Suprapubic skin (tissue), 3 donors: ENCODE results near the gene SDSL.

ENCODE experiments used
- POLR2AphosphoS5 ChIP-seq, 3 donors: sonication (generic); formaldehyde crosslinking; IDR thresholded peaks; one replicate each; pipeline ENCODE4 v1.6.1; 2017; ENCODE audit warnings: antibody characterized with exemption in 3 of 3
- TF ChIP-seq, protein P1 (sequence below), 2 donors: fragments of 200-600 bp in 1 of 2; fragments of 450-650 bp in 1 of 2; sonication (generic) in 1 of 2; IDR thresholded peaks; one replicate each; pipeline ENCODE4 v1.5.1; 2016 to 2019; ENCODE audit warnings: antibody characterized with exemption in 2 of 2, mild to moderate bottlenecking in 1 of 2, moderate library complexity in 1 of 2

DNA sequence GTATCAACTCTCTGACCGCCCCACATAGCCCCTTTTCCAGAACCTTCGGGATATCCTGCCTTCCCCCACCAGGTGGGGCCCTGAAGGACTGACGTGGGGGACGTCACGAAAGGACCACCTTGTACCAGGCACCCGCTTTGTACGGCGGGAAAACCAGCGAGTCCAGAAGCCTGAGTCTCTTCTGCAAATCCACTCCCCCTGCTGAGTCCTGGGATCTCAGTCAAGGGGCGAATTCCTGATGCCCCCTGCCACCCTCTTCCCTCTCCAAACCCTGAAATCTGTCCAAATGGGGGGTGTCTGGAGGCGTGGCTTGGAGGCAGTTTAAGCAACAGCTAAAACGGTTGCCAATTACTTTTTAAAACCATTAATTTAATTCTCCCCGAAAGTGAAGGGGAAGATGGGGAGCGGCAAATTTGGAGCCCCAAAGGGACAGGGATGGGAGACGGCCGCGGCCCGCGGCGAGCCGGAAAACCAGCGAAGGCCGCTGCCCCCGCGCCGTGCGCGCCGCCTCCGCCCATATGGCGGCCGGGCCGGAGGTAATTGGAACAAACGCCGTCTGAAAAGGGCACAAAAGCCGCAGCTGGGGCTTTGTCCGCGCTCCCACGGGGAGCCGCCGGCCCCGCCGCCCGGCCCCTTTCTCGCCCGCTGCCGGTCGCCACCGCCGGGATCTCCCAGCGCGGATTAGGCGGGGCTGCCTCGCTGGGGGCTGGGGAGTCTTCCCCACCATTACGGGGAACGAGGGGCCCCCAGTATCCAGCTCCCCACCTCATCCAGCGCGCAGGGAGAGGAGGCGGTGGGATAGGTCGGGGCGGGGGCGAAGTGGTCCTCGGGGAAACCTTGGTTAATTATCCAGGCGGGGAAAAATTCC is 42.9 kb downstream of the SDSL start:
- TF ChIP-seq, protein P1, sequence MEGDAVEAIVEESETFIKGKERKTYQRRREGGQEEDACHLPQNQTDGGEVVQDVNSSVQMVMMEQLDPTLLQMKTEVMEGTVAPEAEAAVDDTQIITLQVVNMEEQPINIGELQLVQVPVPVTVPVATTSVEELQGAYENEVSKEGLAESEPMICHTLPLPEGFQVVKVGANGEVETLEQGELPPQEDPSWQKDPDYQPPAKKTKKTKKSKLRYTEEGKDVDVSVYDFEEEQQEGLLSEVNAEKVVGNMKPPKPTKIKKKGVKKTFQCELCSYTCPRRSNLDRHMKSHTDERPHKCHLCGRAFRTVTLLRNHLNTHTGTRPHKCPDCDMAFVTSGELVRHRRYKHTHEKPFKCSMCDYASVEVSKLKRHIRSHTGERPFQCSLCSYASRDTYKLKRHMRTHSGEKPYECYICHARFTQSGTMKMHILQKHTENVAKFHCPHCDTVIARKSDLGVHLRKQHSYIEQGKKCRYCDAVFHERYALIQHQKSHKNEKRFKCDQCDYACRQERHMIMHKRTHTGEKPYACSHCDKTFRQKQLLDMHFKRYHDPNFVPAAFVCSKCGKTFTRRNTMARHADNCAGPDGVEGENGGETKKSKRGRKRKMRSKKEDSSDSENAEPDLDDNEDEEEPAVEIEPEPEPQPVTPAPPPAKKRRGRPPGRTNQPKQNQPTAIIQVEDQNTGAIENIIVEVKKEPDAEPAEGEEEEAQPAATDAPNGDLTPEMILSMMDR (IDR thresholded peaks at IDR 0.05): no peak
- no peak for TF ChIP-seq POLR2AphosphoS5 (IDR thresholded peaks at IDR 0.05)
